Central memory CD8-positive, alpha-beta T cell (primary cell): ENCODE data around the gene BHLHA15.

Source experiments
- ATAC-seq: fragments of 150-1000 bp; cut with Tn5 transposase; replicated peaks from 2 replicates; pipeline ENCODE4 v1.10.0; 2022; ENCODE audit warnings: mild to moderate bottlenecking, moderate FRiP score, moderate number of reproducible peaks; ENCODE audit not compliant: poor library complexity, severe bottlenecking; ENCODE audit errors: extremely low read depth
- DNase-seq, 2 donors: peaks; one replicate each; pipeline ENCODE4 v3.0.0; 2021; ENCODE audit warnings: low spot score in 2 of 2
- H3K27ac Mint-ChIP-seq: one replicate; pipeline ENCODE4 v1.8.0; 2022; ENCODE audit warnings: low read depth, mild to moderate bottlenecking, moderate library complexity, mixed read lengths
- H3K27me3 Mint-ChIP-seq: one replicate; pipeline ENCODE4 v1.8.0; 2022; ENCODE audit warnings: mixed read lengths
- H3K36me3 Mint-ChIP-seq: one replicate; pipeline ENCODE4 v1.8.0; 2022; ENCODE audit warnings: mild to moderate bottlenecking, moderate library complexity, mixed read lengths; ENCODE audit not compliant: insufficient read depth
- H3K4me1 Mint-ChIP-seq: one replicate; pipeline ENCODE4 v1.8.0; 2022; ENCODE audit warnings: mixed read lengths
- H3K4me3 Mint-ChIP-seq: one replicate; pipeline ENCODE4 v1.8.0; 2022; ENCODE audit warnings: mild to moderate bottlenecking, moderate library complexity, mixed read lengths
- H3K9me3 Mint-ChIP-seq: one replicate; pipeline ENCODE4 v1.8.0; 2022; ENCODE audit warnings: mixed read lengths

The BHLHA15 gene

DNA sequence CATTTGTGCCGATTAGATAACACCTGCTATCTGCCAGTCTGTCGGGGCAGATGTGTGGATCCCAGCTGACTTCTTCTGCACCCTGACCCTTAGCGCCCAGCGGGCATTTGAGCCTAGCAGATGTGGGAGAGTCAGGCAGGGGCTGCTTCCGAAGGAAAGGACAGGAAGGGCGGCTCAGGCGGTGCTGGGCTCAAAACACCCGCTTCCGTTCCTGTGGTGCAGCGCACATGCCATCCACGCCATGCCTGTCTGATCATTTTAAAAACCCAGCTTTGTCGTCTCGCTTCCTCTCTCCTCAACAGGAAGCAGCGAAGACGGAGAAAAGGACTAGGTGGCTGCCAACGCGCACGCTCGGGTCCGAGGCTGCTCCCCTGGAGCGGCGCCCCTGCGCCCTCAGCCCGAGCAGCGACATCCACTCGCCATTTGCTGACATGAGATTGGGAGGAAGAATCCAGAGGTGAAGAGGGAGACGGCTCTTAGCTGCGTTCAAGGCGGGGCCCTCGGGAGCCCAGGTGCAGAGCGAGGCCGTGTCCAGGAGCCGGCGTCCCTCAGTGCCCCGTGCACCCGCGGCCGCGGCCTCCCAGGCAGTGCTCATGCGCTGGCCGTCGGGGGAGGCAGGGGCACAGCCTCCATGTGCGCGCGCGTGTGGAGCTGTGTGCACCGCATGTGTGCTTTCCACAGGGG lies 5.9 kb upstream of the BHLHA15 start:
- DNase-seq (no peak), ATAC-seq (no peak)
- Mint-ChIP-seq H3K9me3 (no peaks in the 10 kb centered on the region), H3K27me3 (no peaks in the 10 kb centered on the region), H3K4me1 (peaks cover 25% of the 10 kb centered on the region), H3K27ac (no peak overlapping the region), H3K36me3 (peaks cover 23% of the 10 kb centered on the region), H3K4me3 (no peak overlapping the region)

DNA sequence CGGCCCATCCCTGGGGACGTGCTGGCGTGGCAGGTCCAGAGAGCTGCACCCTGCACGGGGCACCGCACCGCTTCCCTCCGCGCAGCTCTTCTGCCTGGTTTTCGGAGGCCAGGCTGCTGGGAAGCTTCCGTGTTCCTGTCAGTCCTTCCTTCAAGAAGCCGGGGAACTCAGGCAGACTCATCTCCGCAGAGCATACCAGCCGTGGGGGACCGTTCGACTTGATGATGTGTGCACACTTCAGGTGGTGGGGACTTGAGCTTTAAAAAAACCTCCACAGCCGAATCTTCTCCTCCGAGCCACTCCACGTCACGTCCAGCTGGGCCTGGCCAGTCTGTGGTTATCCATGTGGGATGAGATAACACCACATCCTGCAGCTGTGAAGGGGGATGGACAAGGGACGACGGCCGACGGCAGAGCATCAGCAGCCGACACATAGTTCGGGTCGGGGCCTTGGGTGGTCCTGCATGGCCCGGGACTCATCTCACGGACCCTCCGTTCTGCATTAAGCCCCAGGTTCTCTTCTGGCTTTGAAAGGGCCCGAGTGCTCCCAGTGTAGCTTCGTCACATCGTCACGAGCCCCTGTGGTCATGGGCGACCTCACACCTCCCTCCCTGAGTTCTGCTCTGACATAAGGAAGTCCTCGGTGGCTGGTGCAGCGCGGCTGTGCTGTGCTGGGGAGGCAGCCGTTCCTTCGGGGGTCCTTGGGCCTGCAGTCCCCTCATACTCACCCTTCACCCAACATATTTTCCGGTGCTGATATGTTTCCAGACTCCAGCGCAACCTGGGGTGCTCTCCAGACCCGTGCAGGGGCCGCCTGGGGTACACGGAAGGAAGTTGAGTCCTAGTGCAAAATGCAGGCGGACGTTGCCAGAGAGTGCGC lies 4.5 kb upstream of the BHLHA15 start:
- DNase-seq (no peak), ATAC-seq (no peak)
- H3K27me3 Mint-ChIP-seq: no peaks in the 10 kb centered on the region
- no peak overlapping the region for H3K4me3 Mint-ChIP-seq
- no peaks in the 10 kb centered on the region for H3K9me3 Mint-ChIP-seq
- H3K27ac Mint-ChIP-seq: no peak overlapping the region
- H3K4me1 Mint-ChIP-seq: peaks cover 13% of the 10 kb centered on the region
- peaks cover 23% of the 10 kb centered on the region for H3K36me3 Mint-ChIP-seq

DNA sequence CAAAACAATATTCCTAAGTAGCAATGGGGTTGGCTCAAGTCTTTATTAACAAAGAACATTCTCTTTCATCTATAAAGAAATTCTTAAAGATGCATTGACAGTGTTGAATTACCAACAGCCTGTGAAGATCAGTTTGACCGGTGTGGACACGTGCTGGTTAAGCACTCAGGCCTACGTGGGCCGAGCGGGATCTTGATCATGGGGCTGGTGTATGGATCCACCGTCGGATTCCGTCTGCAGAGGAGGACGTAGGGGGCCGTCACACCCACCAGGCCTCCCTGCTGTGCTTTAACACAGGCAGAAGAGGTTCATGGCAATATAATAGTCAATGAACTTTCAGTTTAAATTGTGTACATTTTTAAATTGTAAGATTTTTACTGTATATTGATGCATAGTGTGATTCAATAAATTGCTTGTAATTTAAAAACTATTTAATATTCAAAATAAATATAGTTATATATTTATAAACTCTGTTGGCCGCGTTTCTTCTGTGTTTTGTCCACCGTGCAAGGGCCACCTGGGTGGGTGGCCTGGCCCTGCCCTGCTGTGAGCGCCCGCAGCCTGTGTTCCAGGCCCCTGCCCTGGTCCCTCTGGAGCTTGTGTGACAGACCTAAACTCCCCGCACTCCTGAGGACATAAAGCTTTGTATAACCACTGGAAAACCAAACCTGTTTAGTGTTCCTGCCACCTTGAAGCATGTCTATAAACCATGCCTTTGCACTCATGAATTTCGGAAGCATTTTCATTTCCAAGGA lies 1.9 kb upstream of the BHLHA15 start:
- no peak for ATAC-seq
- no peak for DNase-seq
- Mint-ChIP-seq H3K27me3 (no peaks in the 10 kb centered on the region), H3K4me1 (no peaks in the 10 kb centered on the region), H3K36me3 (peaks cover 19% of the 10 kb centered on the region), H3K27ac (no peak overlapping the region), H3K4me3 (peak overlapping the region; percentile 48), H3K9me3 (no peaks in the 10 kb centered on the region)

DNA sequence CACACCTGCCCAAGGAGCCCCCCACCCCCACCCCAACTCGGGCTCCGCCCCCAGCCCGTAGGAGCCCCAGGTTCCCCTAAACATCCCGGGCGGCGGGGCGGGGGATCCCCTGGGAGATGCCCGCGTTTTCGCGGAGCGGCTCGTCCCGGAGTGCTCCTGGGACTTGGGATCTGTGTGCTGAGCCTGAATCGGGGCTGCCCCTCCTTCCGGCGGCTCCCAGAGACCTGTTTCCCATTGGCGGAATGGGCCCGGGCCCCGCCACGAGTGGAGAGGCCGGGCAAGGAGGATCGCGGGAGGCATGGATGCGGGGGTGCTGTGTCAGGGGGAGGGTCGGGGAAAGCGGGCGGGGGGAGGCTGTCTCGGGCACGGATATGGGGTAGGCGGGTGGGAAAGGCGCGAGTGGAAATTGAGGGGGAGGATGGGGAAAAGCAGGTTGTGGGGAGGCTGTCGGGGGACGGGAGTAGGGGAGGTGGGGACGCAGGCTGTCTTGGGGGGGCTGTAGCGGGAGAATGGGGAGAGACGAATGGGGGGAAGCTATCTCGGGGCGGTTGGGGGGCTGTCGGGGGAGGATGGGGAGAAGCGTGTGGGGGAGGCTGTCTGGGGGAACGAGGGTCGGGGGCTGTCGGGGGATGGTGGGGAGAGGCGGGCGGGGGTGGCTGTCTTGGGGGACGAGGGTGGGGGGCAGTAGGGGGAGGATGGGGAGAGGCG lies 572 bp upstream of the BHLHA15 start:
- no peak overlapping the region for H3K27ac Mint-ChIP-seq
- peaks cover 13% of the 10 kb centered on the region for H3K36me3 Mint-ChIP-seq
- no peaks in the 10 kb centered on the region for H3K27me3 Mint-ChIP-seq
- no peaks in the 10 kb centered on the region for H3K4me1 Mint-ChIP-seq
- no peaks in the 10 kb centered on the region for H3K9me3 Mint-ChIP-seq
- ATAC-seq: no peak
- DNase-seq: no peak
- peak overlapping the region; percentile 48 for H3K4me3 Mint-ChIP-seq

DNA sequence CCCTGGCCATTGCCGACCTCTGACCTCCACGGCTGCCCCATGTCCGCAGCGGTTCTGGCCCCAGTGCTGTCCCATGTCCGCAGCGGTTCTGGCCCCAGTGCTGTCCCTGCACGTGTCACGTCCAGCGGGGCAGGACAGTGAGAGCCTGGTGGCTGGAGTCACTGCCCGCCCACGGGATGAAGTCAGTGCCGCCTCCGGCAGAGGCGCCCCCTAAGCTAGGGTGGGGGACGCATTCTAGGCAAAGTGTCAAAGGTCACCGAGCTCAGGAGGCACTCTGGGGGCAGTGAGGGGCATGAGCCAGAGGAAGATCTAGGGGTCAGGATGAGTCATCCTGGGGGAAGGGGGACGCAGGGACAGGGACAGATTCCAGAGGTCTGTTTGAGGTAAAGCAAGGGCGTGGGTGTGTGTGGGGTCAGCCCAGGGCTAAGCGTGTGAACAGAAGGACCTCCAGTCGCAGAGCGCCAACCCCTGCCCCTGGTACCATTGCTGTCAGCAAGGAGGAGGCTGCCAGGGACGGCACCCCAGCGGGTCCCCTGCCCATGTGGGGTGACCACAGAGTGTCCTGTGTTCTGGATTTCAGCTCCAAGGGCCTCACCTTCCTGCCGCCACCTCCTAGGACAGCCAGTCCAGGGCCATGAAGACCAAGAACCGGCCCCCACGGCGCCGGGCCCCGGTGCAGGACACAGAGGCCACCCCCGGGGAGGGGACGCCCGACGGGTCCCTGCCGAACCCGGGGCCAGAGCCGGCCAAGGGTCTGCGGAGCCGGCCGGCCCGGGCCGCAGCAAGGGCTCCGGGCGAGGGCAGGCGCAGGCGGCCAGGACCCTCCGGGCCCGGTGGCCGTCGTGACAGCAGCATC lies 665 bp downstream of the BHLHA15 start:
- peaks cover 9% of the 10 kb centered on the region for H3K36me3 Mint-ChIP-seq
- ATAC-seq: no peak
- no peak for DNase-seq
- H3K4me3 Mint-ChIP-seq: peak overlapping the region; percentile 52
- H3K27ac Mint-ChIP-seq: no peak overlapping the region
- no peaks in the 10 kb centered on the region for H3K27me3 Mint-ChIP-seq
- H3K4me1 Mint-ChIP-seq: no peaks in the 10 kb centered on the region
- no peaks in the 10 kb centered on the region for H3K9me3 Mint-ChIP-seq

DNA sequence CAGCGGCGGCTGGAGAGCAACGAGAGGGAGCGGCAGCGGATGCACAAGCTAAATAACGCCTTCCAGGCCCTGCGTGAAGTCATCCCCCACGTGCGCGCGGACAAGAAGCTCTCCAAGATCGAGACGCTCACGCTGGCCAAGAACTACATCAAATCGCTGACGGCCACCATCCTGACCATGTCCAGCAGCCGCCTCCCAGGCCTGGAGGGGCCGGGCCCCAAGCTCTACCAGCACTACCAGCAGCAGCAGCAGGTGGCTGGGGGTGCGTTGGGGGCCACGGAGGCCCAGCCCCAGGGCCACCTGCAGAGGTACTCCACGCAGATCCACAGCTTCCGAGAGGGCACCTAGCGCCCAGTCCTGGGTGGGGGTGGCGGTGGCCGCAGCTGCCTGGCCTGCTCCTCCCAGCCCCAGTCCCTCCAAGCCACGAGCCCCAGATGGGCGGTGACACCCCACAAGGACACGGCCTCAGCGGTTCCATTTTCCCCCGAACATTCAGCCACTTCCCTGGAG lies 1.3 kb downstream of the BHLHA15 start:
- Mint-ChIP-seq H3K36me3 (peaks cover 8% of the 10 kb centered on the region), H3K27ac (no peak overlapping the region), H3K4me1 (no peaks in the 10 kb centered on the region), H3K9me3 (no peaks in the 10 kb centered on the region), H3K27me3 (no peaks in the 10 kb centered on the region), H3K4me3 (no peak overlapping the region)
- ATAC-seq: no peak
- no peak for DNase-seq

DNA sequence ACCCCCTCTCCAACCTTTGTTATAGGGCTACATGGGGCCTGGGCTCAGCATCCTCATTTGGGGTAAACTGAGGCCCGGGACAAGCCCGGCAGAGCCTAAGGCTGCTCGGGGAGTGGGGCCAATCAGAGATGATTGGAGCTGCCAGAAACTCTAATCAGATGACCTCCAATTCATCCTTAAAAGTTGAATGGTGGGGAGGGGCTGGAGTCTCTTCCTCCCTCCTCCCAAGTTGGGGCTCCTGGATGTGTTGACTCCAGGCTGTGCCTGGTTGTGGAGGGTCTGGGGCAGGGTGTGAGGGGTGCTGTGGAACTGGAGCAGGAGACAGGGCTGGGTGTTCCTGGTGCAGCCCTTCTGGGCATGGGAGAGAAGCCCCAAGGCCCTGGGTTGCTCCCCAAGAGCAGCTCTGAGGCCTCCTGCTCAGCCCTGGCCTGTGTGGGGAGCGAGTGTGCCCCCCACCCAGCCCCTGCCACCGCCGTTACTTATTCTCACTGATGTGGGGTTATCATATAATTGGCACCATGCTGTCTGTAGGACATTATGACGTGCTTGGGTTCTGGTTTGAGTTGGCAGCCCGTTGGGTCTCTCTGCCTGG lies 2.2 kb downstream of the BHLHA15 start:
- peaks cover 3% of the 10 kb centered on the region for H3K4me1 Mint-ChIP-seq
- no peak overlapping the region for H3K27ac Mint-ChIP-seq
- H3K27me3 Mint-ChIP-seq: no peaks in the 10 kb centered on the region
- H3K4me3 Mint-ChIP-seq: no peak overlapping the region
- ATAC-seq (no peak), DNase-seq (no peak)
- peaks cover 11% of the 10 kb centered on the region for H3K36me3 Mint-ChIP-seq
- no peaks in the 10 kb centered on the region for H3K9me3 Mint-ChIP-seq

DNA sequence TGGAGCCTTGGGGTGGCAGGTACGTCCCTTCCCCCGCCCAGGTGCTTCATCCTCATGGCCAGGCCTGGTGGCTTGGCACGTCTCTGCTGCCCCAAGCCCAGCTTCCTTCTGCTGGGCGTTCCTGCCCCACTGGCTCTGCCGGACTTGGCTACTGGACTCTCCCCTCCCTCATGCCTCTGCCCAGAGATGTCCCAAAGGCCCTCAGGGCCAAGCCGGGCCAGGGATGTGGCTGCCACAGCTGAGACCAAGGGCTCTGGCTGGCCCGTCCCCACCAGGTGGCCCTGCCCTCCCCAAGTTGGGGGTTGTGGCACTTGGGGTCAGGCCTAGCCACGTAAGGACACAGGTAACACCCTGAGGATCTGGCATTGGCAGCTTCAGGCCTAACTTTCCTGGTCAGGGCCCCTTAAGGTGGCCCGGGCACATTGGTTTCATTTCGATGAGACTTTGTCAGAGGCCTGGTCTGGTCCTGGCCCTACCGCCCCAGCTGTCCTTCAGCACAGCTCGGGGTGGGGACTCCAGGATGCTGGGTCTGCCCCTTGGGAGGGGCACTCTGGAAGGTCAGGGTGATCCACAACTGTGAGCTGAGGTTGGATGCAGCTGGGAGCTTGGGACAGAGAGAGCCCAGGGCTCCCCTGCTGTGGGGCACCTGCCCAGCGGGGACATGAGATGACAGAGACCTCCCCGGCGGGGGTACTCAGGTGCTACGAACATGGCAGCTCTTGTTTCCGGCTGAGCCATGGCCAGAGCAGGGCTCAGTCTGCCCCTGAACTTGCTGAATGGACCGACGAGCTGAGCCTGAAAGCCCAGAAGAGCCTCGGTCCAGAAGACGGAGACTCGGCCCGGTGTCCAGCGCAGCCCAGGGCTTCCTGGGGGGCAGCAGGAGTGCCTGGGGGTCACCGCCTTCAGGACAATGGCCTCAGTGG lies 2.9 kb downstream of the BHLHA15 start:
- Mint-ChIP-seq H3K36me3 (peaks cover 13% of the 10 kb centered on the region), H3K9me3 (no peaks in the 10 kb centered on the region), H3K27me3 (no peaks in the 10 kb centered on the region), H3K27ac (no peak overlapping the region), H3K4me3 (no peak overlapping the region), H3K4me1 (peaks cover 11% of the 10 kb centered on the region)
- DNase-seq: no peak
- ATAC-seq: no peak

DNA sequence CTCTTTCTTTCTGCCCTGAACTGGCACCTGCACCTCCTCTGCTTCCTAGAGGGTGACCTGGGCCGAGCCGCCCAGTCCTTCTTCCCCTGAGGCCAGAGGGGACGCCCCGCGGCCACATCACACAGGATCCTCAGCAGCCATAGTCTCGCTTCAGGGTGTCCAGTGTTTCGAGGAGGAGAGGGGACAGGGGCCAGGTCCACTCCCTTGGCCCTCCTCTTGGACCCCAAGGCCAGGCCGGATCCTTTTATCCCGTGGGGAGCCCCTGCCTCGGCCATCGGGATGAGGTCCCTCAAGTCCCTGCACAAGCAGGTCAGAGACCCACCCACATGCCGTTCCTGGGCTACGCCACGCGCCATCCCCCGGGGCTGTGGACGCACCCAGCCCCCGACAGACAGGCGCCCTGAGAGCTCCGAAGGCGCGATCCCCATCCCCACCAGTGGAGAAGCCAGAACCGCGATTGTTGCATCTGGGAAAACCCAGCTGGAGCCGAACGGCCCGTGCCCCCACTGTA lies 3.6 kb downstream of the BHLHA15 start:
- Mint-ChIP-seq H3K27me3 (no peaks in the 10 kb centered on the region), H3K36me3 (peaks cover 20% of the 10 kb centered on the region), H3K4me3 (no peak overlapping the region)

DNA sequence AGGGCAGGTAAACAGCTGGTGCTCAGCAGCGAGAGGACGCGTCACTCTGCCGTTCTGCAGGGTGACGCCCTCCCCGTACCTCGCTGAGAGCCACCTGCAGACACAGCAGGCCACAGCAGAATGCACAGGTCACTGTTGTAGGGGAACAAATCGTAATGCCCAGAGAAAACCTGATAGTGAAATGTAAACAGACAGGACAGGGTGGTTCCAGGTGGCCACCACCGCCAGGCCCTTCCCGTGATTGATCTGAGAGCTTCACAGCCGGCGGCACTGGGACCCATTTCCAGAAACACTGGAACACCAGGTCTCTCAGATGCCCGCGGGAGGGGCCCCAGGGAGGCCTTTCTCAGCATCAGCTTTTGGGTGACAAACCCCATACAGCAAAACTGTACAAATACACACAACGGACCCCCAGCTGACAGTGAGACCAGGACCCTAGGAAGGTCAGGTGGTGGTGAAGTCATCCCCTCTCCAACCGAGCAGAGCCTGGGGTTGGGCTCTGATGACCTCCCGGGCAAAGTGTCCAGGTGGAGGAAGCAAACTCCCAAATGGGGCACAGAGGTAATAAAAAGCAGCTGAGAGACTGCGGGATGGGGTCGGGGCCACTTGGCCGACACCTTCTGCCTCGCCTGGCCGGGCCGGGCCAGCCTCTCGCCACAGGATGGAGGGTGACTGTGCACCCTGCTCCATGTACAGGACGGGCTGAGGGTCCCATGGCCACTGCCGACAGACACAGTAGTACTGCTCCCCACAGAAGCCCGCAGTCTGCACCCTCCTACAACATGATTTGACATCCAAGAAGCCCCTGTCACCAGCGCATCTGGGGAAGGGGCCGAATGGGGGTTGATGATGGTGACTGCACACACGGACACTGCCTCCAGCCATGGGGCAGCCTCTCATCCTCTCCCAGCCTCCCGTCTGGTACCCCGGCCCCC lies 4.6 kb downstream of the BHLHA15 start:
- H3K27ac Mint-ChIP-seq: no peak overlapping the region
- no peaks in the 10 kb centered on the region for H3K9me3 Mint-ChIP-seq
- peaks cover 16% of the 10 kb centered on the region for H3K4me1 Mint-ChIP-seq
- H3K36me3 Mint-ChIP-seq: peaks cover 21% of the 10 kb centered on the region
- DNase-seq (no peak), ATAC-seq (no peak)
- no peaks in the 10 kb centered on the region for H3K27me3 Mint-ChIP-seq
- no peak overlapping the region for H3K4me3 Mint-ChIP-seq

More for the DNA sequence above, 3.6 kb downstream of the BHLHA15 start:
- no peak for ATAC-seq
- peaks cover 16% of the 10 kb centered on the region for H3K4me1 Mint-ChIP-seq
- DNase-seq: no peak
- H3K27ac Mint-ChIP-seq: no peak overlapping the region
- no peaks in the 10 kb centered on the region for H3K9me3 Mint-ChIP-seq
